Upper lobe of left lung (tissue), 6 donors: ENCODE data around the gene SYNJ2BP. TPM values are rescaled to one million over a fixed set of nuclear protein-coding genes. Genes with fewer than 3 reads are reported as not detected.

Experiments used
- ATAC-seq, 2 donors: fragments of 200-7000 bp; cut with Tn5 transposase; one replicate each; pipeline ENCODE4 v1.9.1; 2022; ENCODE audit warnings: mild to moderate bottlenecking in 2 of 2, moderate library complexity in 2 of 2; ENCODE audit not compliant: low FRiP score in 2 of 2
- DNase-seq, 2 donors: peaks; one replicate each; pipeline ENCODE4 v3.0.0-alpha.2; 2019 to 2020
- H3K27ac ChIP-seq, 4 donors: fragments of 200-600 bp; sonication (generic); one replicate each; pipeline ENCODE4 v1.5.1; 2016 to 2019
- H3K27me3 ChIP-seq, 4 donors: fragments of 200-600 bp; sonication (generic); one replicate each; pipeline ENCODE4 v1.5.1; 2017 to 2019
- H3K36me3 ChIP-seq, 4 donors: fragments of 200-600 bp; sonication (generic); one replicate each; pipeline ENCODE4 v1.5.1; 2016 to 2019
- H3K4me1 ChIP-seq, 4 donors: fragments of 200-600 bp; sonication (generic); one replicate each; pipeline ENCODE4 v1.5.1; 2018 to 2019
- H3K4me3 ChIP-seq, 4 donors: fragments of 200-600 bp; sonication (generic); one replicate each; pipeline ENCODE4 v1.5.1; 2017 to 2019; ENCODE audit warnings: mild to moderate bottlenecking in 2 of 4, moderate library complexity in 1 of 4
- H3K9me3 ChIP-seq, 4 donors: fragments of 200-600 bp; sonication (generic); one replicate each; pipeline ENCODE4 v1.5.1; 2018 to 2019
- CTCF ChIP-seq, 6 experiments: fragments of 450-650 bp in 4 of 6; fragments of 200-600 bp in 2 of 6; sonication (generic) in 2 of 6; IDR thresholded peaks; one replicate each; pipeline ENCODE4 v1.5.1; 2016 to 2019; ENCODE audit warnings: antibody characterized with exemption in 6 of 6
- EP300 ChIP-seq, 4 donors: sonication (generic); formaldehyde crosslinking; IDR thresholded peaks; one replicate each; pipeline ENCODE4 v1.5.1; 2017; ENCODE audit warnings: antibody characterized with exemption in 4 of 4, control low read depth in 2 of 4
- POLR2A ChIP-seq, 4 donors: fragments of 450-650 bp; IDR thresholded peaks; one replicate each; pipeline ENCODE4 v1.5.1; 2016 to 2017; ENCODE audit warnings: antibody characterized with exemption in 4 of 4, mild to moderate bottlenecking in 2 of 4
- POLR2AphosphoS5 ChIP-seq, 2 donors: sonication (generic); formaldehyde crosslinking; IDR thresholded peaks; one replicate each; pipeline ENCODE4 v1.5.1; 2017; ENCODE audit warnings: antibody characterized with exemption in 2 of 2
- WGBS, 2 donors: methylation state at CpG; one replicate each; pipeline ENCODE4 v1.1.5; 2017 to 2018; 5-methylcytosine and 5-hydroxymethylcytosine counted together
- total RNA-seq, 6 donors: library from RNA; depleted of rRNA in 4 of 6; stranded (reverse); fragments of >200 nt in 4 of 6; gene quantifications; one replicate each; pipeline versions ENCODE4 v1.1.0 to v1.2.1, GENCODE V29; 2016 to 2021
- donor health status: DM: no; HTN: no; CAD: no; lungs with moderate emphysema.
- donor health status: DM: no; HTN: yes; CAD: no; lungs with severe emphysema.

Gene SYNJ2BP, protein sequence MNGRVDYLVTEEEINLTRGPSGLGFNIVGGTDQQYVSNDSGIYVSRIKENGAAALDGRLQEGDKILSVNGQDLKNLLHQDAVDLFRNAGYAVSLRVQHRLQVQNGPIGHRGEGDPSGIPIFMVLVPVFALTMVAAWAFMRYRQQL
- total RNA-seq, result 10 to 100 TPM in 5 of 6 donors, 1 to 10 TPM in 1; 9.4 to 29.7 (median 22.8) TPM

DNA sequence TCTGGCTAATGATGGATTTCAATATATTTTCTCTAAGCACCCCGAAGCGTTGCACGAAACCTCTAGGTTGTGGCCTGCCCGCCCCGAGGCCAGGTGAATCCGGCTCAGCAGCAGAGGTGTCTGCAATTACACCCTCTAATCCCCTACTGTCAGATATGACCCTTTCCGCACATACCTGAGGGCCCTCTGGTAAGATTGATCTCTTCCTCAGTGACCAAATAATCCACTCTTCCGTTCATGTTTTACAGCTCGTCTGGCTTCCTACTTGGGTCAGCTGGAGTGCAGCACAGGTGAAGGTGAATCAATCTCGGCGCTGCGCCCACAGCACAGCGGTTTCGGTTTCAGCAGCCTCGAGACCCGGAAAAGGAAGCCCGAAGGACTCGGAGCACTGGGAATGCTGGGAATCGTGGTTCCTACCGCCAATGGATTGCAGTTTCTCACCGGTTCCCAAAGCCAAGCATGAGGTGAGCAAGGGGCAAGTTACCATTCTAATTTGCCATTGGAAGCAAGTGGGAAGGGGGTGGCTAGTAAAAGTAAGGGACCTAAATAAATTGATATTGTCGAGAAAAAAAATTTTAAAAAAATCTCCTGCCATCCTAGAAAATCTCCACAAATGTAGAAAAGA, at the start of gene SYNJ2BP:
SYNJ2BP (minus strand) TSS at position 366 of the 625 bp plus-strand sequence; CDS start at position 239, 127 bp downstream.
- 0 to 2% methylated on average over 22 of the region's 22 CpGs for WGBS, 2 donors
- DNase-seq, result peak; percentile 86

DNA sequence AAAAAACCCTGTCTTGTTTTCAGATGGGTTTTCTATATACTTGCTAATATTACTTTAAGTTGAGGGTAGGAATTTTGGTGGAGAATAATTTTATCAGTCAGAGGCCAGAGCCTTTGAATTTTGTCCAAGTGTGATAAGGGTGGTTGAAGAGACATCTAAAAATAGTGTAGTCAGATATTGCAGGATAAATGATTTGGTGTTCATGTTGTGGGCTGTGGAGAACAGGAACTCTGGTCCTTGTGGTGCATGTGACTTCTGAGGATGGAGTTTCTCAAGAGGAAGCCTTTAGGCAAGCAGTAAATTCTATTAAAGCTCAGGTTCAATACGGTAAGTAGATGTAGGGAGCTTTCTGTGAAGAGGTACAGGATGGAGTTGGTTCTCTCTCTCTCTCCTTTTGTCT, 37.8 kb upstream of the SYNJ2BP start:
- Histone ChIP-seq H3K9me3 (no peaks in the 10 kb centered on the region), H3K4me1 (no peaks in the 10 kb centered on the region), H3K27ac (no peak overlapping the region), H3K36me3 (no peaks in the 10 kb centered on the region), H3K27me3 (no peaks in the 10 kb centered on the region), H3K4me3 (no peak overlapping the region)
- DNase-seq (no peak), ATAC-seq (no peak)
- TF ChIP-seq POLR2A (IDR thresholded peaks at IDR 0.05) (no peak), POLR2AphosphoS5 (IDR thresholded peaks at IDR 0.05) (no peak), EP300 (IDR thresholded peaks at IDR 0.05) (no peak), CTCF (IDR thresholded peaks at IDR 0.05) (no peak)
- 36 to 53% methylated on average over 1 of the region's 1 CpG for WGBS, 2 donors

More for the DNA sequence above, at the start of gene SYNJ2BP:
- Histone ChIP-seq H3K27ac (peak within 1 kb of the TSS; percentile 43 to 79 (median 72)), H3K36me3 (peaks cover 0 to 8% (median 0%) of the 10 kb centered on the region in 4 donors), H3K4me3 (peak within 1 kb of the TSS; percentile 45 to 87 (median 70)), H3K27me3 (no peaks in the 10 kb centered on the region), H3K9me3 (no peaks in the 10 kb centered on the region), H3K4me1 (peaks cover 11 to 20% (median 16%) of the 10 kb centered on the region in 4 donors)
- no peak for TF ChIP-seq CTCF (IDR thresholded peaks at IDR 0.05)
- peak in 1 of 4 donors; percentile 53 for TF ChIP-seq POLR2A (IDR thresholded peaks at IDR 0.05)
- TF ChIP-seq POLR2AphosphoS5 (IDR thresholded peaks at IDR 0.05), result peak; percentile 65 to 72
- ATAC-seq, result peak; percentile 89 to 93

GRCh38 chr14:70451874-70452273, 35.0 kb upstream of the SYNJ2BP start, which contains the start of gene ADAM21:
Gene ADAM21, plus strand, starts transcription at chr14:70452174. Its CDS starts 5,326 bp downstream, at chr14:70457500.
- WGBS, 2 donors, result 90 to 97% methylated on average over 1 of the region's 1 CpG
- Histone ChIP-seq H3K4me1 (no peaks in the 10 kb centered on the region), H3K36me3 (no peaks in the 10 kb centered on the region), H3K9me3 (no peaks in the 10 kb centered on the region), H3K4me3 (no peak within 1 kb of the TSS), H3K27ac (no peak within 1 kb of the TSS), H3K27me3 (no peaks in the 10 kb centered on the region)
- DNase-seq (no peak), ATAC-seq (no peak)
- TF ChIP-seq EP300 (IDR thresholded peaks at IDR 0.05), result no peak
- no peak for TF ChIP-seq CTCF (IDR thresholded peaks at IDR 0.05)
- TF ChIP-seq POLR2AphosphoS5 (IDR thresholded peaks at IDR 0.05), result no peak
- no peak for TF ChIP-seq POLR2A (IDR thresholded peaks at IDR 0.05)

GRCh38 chr14:70448633-70449340, 31.9 kb upstream of the SYNJ2BP start:
- ATAC-seq (no peak), DNase-seq (no peak)
- Histone ChIP-seq H3K9me3 (peaks cover 0 to 5% (median 1%) of the 10 kb centered on the region in 4 donors), H3K4me3 (no peak overlapping the region), H3K4me1 (no peaks in the 10 kb centered on the region), H3K27ac (no peak overlapping the region), H3K27me3 (no peaks in the 10 kb centered on the region), H3K36me3 (no peaks in the 10 kb centered on the region)
- TF ChIP-seq POLR2AphosphoS5 (IDR thresholded peaks at IDR 0.05) (no peak), EP300 (IDR thresholded peaks at IDR 0.05) (no peak), CTCF (IDR thresholded peaks at IDR 0.05) (no peak), POLR2A (IDR thresholded peaks at IDR 0.05) (no peak)
- WGBS, 2 donors, result 56 to 74% methylated on average over 4 of the region's 4 CpGs
